PC-9 (cell line): ENCODE results near the gene CTDP1.

Source experiments
- EZH2 ChIP-seq: fragments of 200-600 bp; sonication (generic); IDR thresholded peaks from 2 replicates; pipeline ENCODE4 v1.8.0; 2017; ENCODE audit warnings: antibody characterized with exemption, low read depth
- TF ChIP-seq, protein P1 (sequence below): fragments of 200-600 bp; sonication (generic); conservative IDR thresholded peaks from 2 replicates; pipeline ENCODE4 v1.6.1; 2017; ENCODE audit warnings: mixed run types, antibody characterized with exemption, mild to moderate bottlenecking, moderate library complexity

DNA sequence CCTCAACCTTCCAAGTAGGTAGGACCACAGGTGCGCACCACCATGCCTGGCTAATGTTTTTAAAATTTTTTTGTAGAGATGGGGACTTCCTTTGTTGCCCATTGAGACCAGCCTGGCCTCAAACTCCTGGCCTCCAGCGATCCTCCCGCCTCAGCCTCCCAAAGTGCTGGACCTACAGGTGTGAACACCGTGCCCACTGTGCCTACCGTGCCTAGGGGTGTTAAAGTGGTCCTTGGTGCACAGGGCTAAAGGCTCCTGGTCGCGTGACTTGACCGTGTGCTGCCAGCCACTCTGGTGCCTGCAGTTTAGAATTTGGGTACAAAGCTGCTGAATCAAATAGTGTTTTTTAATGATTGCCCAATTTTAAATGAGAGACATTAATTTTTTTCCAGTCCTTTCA lies 67.1 kb downstream of the CTDP1 start:
- TF ChIP-seq, protein P1, sequence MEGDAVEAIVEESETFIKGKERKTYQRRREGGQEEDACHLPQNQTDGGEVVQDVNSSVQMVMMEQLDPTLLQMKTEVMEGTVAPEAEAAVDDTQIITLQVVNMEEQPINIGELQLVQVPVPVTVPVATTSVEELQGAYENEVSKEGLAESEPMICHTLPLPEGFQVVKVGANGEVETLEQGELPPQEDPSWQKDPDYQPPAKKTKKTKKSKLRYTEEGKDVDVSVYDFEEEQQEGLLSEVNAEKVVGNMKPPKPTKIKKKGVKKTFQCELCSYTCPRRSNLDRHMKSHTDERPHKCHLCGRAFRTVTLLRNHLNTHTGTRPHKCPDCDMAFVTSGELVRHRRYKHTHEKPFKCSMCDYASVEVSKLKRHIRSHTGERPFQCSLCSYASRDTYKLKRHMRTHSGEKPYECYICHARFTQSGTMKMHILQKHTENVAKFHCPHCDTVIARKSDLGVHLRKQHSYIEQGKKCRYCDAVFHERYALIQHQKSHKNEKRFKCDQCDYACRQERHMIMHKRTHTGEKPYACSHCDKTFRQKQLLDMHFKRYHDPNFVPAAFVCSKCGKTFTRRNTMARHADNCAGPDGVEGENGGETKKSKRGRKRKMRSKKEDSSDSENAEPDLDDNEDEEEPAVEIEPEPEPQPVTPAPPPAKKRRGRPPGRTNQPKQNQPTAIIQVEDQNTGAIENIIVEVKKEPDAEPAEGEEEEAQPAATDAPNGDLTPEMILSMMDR = no peak
- TF ChIP-seq EZH2 = no peak
